ENCODE results near the gene MLC1. TPM values are rescaled to one million over a fixed set of nuclear protein-coding genes. Genes with fewer than 3 reads are reported as not detected.

MLC1 gene
- total and polyA plus RNA-seq, 3 experiments from 2014 or later, result 0.35 to 1.7 (median 0.47) TPM

- POLR2A ChIA-PET, result no interaction called here
- Histone ChIP-seq H3K27ac (ENCODE audit: low read depth, low read length) (no peak overlapping the region), H3K36me3 (ENCODE audit: insufficient read depth, low read length) (no peaks in the 10 kb centered on the region), H3K4me3 (ENCODE audit: low read length) (no peak overlapping the region), H3K4me1 (ENCODE audit: insufficient read depth, low read length) (no peaks in the 10 kb centered on the region), H3K27me3 (ENCODE audit: insufficient read depth, low read length, poor library complexity, severe bottlenecking) (no peaks in the 10 kb centered on the region), H3K9me3 (ENCODE audit: low read length) (no peaks in the 10 kb centered on the region)
- Mint-ChIP-seq H3K36me3 (no peaks in the 10 kb centered on the region), H3K27me3 (peaks cover 9 to 18% of the 10 kb centered on the region in 2 donors), H3K27ac (no peak overlapping the region), H3K4me3 (no peak overlapping the region), H3K9me3 (no peaks in the 10 kb centered on the region), H3K4me1 (peaks cover 0 to 20% (median 10%) of the 10 kb centered on the region in 3 donors)
- DNase-seq, result no peak
- CTCF ChIA-PET, result no interaction called here
These were observed 25.8 kb upstream of the MLC1 start for GRCh38 chr22:50111056-50111455.

- H3K9me3 Mint-ChIP-seq, result no peaks in the 10 kb centered on the region
- no peaks in the 10 kb centered on the region for H3K36me3 Mint-ChIP-seq
- no peak overlapping the region for H3K4me3 Mint-ChIP-seq
- Histone ChIP-seq H3K27me3 (ENCODE audit: insufficient read depth, low read length, poor library complexity, severe bottlenecking) (no peaks in the 10 kb centered on the region), H3K27ac (ENCODE audit: low read depth, low read length) (no peak overlapping the region), H3K4me1 (ENCODE audit: insufficient read depth, low read length) (no peaks in the 10 kb centered on the region), H3K4me3 (ENCODE audit: low read length) (no peak overlapping the region), H3K9me3 (ENCODE audit: low read length) (no peaks in the 10 kb centered on the region), H3K36me3 (ENCODE audit: insufficient read depth, low read length) (no peaks in the 10 kb centered on the region)
- POLR2A ChIA-PET, result no interaction called here
- H3K4me1 Mint-ChIP-seq, result peaks cover 5 to 21% (median 9%) of the 10 kb centered on the region in 3 donors
- DNase-seq, result no peak
- no peak overlapping the region for H3K27ac Mint-ChIP-seq
- CTCF ChIA-PET, result no interaction called here
- H3K27me3 Mint-ChIP-seq, result peaks cover 7 to 9% of the 10 kb centered on the region in 2 donors
These were observed 22.3 kb upstream of the MLC1 start for GRCh38 chr22:50107529-50107928.

GRCh38 chr22:50105208-50106100, 20.2 kb upstream of the MLC1 start:
- POLR2A ChIA-PET, result interaction anchor here (0.7 kb wide), 1 partner anchor 125 kb away, joined by 4 read pairs; no protein-coding TSS in a partner anchor

GRCh38 chr22:50104141-50104544, 18.9 kb upstream of the MLC1 start:
- Histone ChIP-seq H3K9me3 (ENCODE audit: low read length) (no peaks in the 10 kb centered on the region), H3K27me3 (ENCODE audit: insufficient read depth, low read length, poor library complexity, severe bottlenecking) (no peaks in the 10 kb centered on the region), H3K4me3 (ENCODE audit: low read length) (no peak overlapping the region), H3K36me3 (ENCODE audit: insufficient read depth, low read length) (no peaks in the 10 kb centered on the region), H3K27ac (ENCODE audit: low read depth, low read length) (no peak overlapping the region), H3K4me1 (ENCODE audit: insufficient read depth, low read length) (no peaks in the 10 kb centered on the region)
- ChIA-PET CTCF (no interaction called here), POLR2A (no interaction called here)
- H3K4me3 Mint-ChIP-seq, result no peak overlapping the region
- peaks cover 8 to 29% of the 10 kb centered on the region in 2 donors for H3K27me3 Mint-ChIP-seq
- H3K27ac Mint-ChIP-seq, result peak overlapping the region in 1 of 8 donors; percentile 83
- H3K9me3 Mint-ChIP-seq, result no peaks in the 10 kb centered on the region
- no peak for DNase-seq
- no peaks in the 10 kb centered on the region for H3K36me3 Mint-ChIP-seq
- peaks cover 3 to 8% (median 5%) of the 10 kb centered on the region in 3 donors for H3K4me1 Mint-ChIP-seq

More at GRCh38 chr22:50105208-50106100, 20.2 kb upstream of the MLC1 start:
- peak overlapping the region in 6 of 7 donors; percentile 19 to 72 (median 58) for H3K4me3 Mint-ChIP-seq
- no peak overlapping the region for H3K27ac Mint-ChIP-seq
- no peaks in the 10 kb centered on the region for H3K9me3 Mint-ChIP-seq
- H3K36me3 ChIP-seq (ENCODE audit: insufficient read depth, low read length), result no peaks in the 10 kb centered on the region
- no peaks in the 10 kb centered on the region for H3K9me3 ChIP-seq (ENCODE audit: low read length)
- DNase-seq, result no peak
- H3K27me3 ChIP-seq (ENCODE audit: insufficient read depth, low read length, poor library complexity, severe bottlenecking), result no peaks in the 10 kb centered on the region
- H3K4me1 ChIP-seq (ENCODE audit: insufficient read depth, low read length), result no peaks in the 10 kb centered on the region
- H3K36me3 Mint-ChIP-seq, result no peaks in the 10 kb centered on the region
- peaks cover 3 to 8% (median 5%) of the 10 kb centered on the region in 3 donors for H3K4me1 Mint-ChIP-seq
- peak overlapping the region; percentile 12 for H3K4me3 ChIP-seq (ENCODE audit: low read length)
- peak overlapping the region; percentile 6 for H3K27ac ChIP-seq (ENCODE audit: low read depth, low read length)
- H3K27me3 Mint-ChIP-seq, result peaks cover 7 to 23% of the 10 kb centered on the region in 2 donors
- CTCF ChIA-PET, result interaction anchor here (0.7 to 1.7 kb wide), 3 partner anchors 12 to 235 kb away, joined by 3 to 5 read pairs (median 4); no protein-coding TSS in a partner anchor

GRCh38 chr22:50102946-50103345, 17.7 kb upstream of the MLC1 start:
- CTCF ChIA-PET, result no interaction called here
- Histone ChIP-seq H3K4me3 (ENCODE audit: low read length) (no peak overlapping the region), H3K36me3 (ENCODE audit: insufficient read depth, low read length) (no peaks in the 10 kb centered on the region), H3K4me1 (ENCODE audit: insufficient read depth, low read length) (no peaks in the 10 kb centered on the region), H3K9me3 (ENCODE audit: low read length) (no peaks in the 10 kb centered on the region), H3K27ac (ENCODE audit: low read depth, low read length) (no peak overlapping the region), H3K27me3 (ENCODE audit: insufficient read depth, low read length, poor library complexity, severe bottlenecking) (no peaks in the 10 kb centered on the region)
- Mint-ChIP-seq H3K27me3 (peaks cover 9 to 39% of the 10 kb centered on the region in 2 donors), H3K27ac (peak overlapping the region in 1 of 8 donors; percentile 39), H3K36me3 (no peaks in the 10 kb centered on the region), H3K4me1 (peaks cover 3 to 8% (median 5%) of the 10 kb centered on the region in 3 donors), H3K9me3 (no peaks in the 10 kb centered on the region), H3K4me3 (no peak overlapping the region)
- DNase-seq, result no peak
- POLR2A ChIA-PET, result no interaction called here

GRCh38 chr22:50101870-50102565, 16.8 kb upstream of the MLC1 start:
- H3K4me3 Mint-ChIP-seq, result no peak overlapping the region

GRCh38 chr22:50098052-50098451, 12.8 kb upstream of the MLC1 start:
- Mint-ChIP-seq H3K4me3 (no peak overlapping the region), H3K4me1 (no peaks in the 10 kb centered on the region), H3K27ac (no peak overlapping the region), H3K27me3 (peaks cover 15 to 52% of the 10 kb centered on the region in 2 donors), H3K9me3 (no peaks in the 10 kb centered on the region), H3K36me3 (no peaks in the 10 kb centered on the region)
- CTCF ChIA-PET, result no interaction called here
- Histone ChIP-seq H3K4me3 (ENCODE audit: low read length) (no peak overlapping the region), H3K27me3 (ENCODE audit: insufficient read depth, low read length, poor library complexity, severe bottlenecking) (no peaks in the 10 kb centered on the region), H3K27ac (ENCODE audit: low read depth, low read length) (no peak overlapping the region), H3K9me3 (ENCODE audit: low read length) (no peaks in the 10 kb centered on the region), H3K4me1 (ENCODE audit: insufficient read depth, low read length) (no peaks in the 10 kb centered on the region), H3K36me3 (ENCODE audit: insufficient read depth, low read length) (no peaks in the 10 kb centered on the region)
- DNase-seq, result no peak
- POLR2A ChIA-PET, result no interaction called here

More at GRCh38 chr22:50101870-50102565, 16.8 kb upstream of the MLC1 start:
- ChIA-PET POLR2A (no interaction called here), CTCF (no interaction called here)
- Histone ChIP-seq H3K4me1 (ENCODE audit: insufficient read depth, low read length) (no peaks in the 10 kb centered on the region), H3K27ac (ENCODE audit: low read depth, low read length) (no peak overlapping the region), H3K27me3 (ENCODE audit: insufficient read depth, low read length, poor library complexity, severe bottlenecking) (no peaks in the 10 kb centered on the region), H3K4me3 (ENCODE audit: low read length) (no peak overlapping the region), H3K9me3 (ENCODE audit: low read length) (no peaks in the 10 kb centered on the region), H3K36me3 (ENCODE audit: insufficient read depth, low read length) (no peaks in the 10 kb centered on the region)
- H3K27me3 Mint-ChIP-seq, result peaks cover 9 to 42% of the 10 kb centered on the region in 2 donors
- no peaks in the 10 kb centered on the region for H3K36me3 Mint-ChIP-seq
- H3K9me3 Mint-ChIP-seq, result no peaks in the 10 kb centered on the region
- H3K4me1 Mint-ChIP-seq, result peaks cover 3 to 8% (median 5%) of the 10 kb centered on the region in 3 donors
- DNase-seq, result no peak
- no peak overlapping the region for H3K27ac Mint-ChIP-seq

GRCh38 chr22:50092342-50092741, 7.1 kb upstream of the MLC1 start:
- no peaks in the 10 kb centered on the region for H3K4me1 Mint-ChIP-seq

More at GRCh38 chr22:50092342-50092741, 7.1 kb upstream of the MLC1 start:
- H3K9me3 ChIP-seq (ENCODE audit: low read length), result no peaks in the 10 kb centered on the region
- H3K4me1 ChIP-seq (ENCODE audit: insufficient read depth, low read length), result no peaks in the 10 kb centered on the region
- POLR2A ChIA-PET, result no interaction called here
- Mint-ChIP-seq H3K27me3 (peaks cover 6 to 20% of the 10 kb centered on the region in 2 donors), H3K27ac (no peak overlapping the region), H3K9me3 (no peaks in the 10 kb centered on the region), H3K36me3 (no peaks in the 10 kb centered on the region), H3K4me3 (no peak overlapping the region)
- no peaks in the 10 kb centered on the region for H3K36me3 ChIP-seq (ENCODE audit: insufficient read depth, low read length)
- H3K27ac ChIP-seq (ENCODE audit: low read depth, low read length), result no peak overlapping the region
- no peak overlapping the region for H3K4me3 ChIP-seq (ENCODE audit: low read length)
- H3K27me3 ChIP-seq (ENCODE audit: insufficient read depth, low read length, poor library complexity, severe bottlenecking), result no peaks in the 10 kb centered on the region
- CTCF ChIA-PET, result no interaction called here
- no peak for DNase-seq

Measured in CD8-positive, alpha-beta memory T cell (primary cell).